ENCODE measurements around the gene SOX13. TPM values are rescaled to one million over a fixed set of nuclear protein-coding genes. Genes with fewer than 3 reads are reported as not detected.

The SOX13 gene
- total RNA-seq, 2 donors from 2014 or later: 1.9 to 3.9 TPM

- Mint-ChIP-seq H3K27ac (no peak overlapping the region), H3K36me3 (ENCODE audit: insufficient read depth in 2 of 2) (peaks cover 0 to 2% of the 10 kb centered on the region in 2 donors), H3K27me3 (ENCODE audit: low read depth) (peaks cover 48% of the 10 kb centered on the region), H3K9me3 (no peaks in the 10 kb centered on the region), H3K4me3 (no peak overlapping the region), H3K4me1 (ENCODE audit: low read depth) (peaks cover 8% of the 10 kb centered on the region)
- DNase-seq (no peak), ATAC-seq (replicated peaks in 1 of 2) (no peak)
Observed at GRCh38 chr1:204070895-204071294, 2.0 kb upstream of the SOX13 start.

- Mint-ChIP-seq H3K27me3 (ENCODE audit: low read depth) (peaks cover 63% of the 10 kb centered on the region), H3K4me1 (ENCODE audit: low read depth) (peaks cover 12% of the 10 kb centered on the region), H3K4me3 (peak overlapping the region; percentile 81 to 88), H3K27ac (no peak overlapping the region), H3K36me3 (ENCODE audit: insufficient read depth in 2 of 2) (no peaks in the 10 kb centered on the region), H3K9me3 (no peaks in the 10 kb centered on the region)
- DNase-seq: peak; percentile 11 to 14
- ATAC-seq (replicated peaks in 1 of 2): peak; percentile 21 to 33
Observed at GRCh38 chr1:204073837-204074273, 940 bp downstream of the SOX13 start.

- Mint-ChIP-seq H3K27me3 (ENCODE audit: low read depth) (peaks cover 63% of the 10 kb centered on the region), H3K4me3 (peak overlapping the region; percentile 81 to 88), H3K27ac (no peak overlapping the region), H3K36me3 (ENCODE audit: insufficient read depth in 2 of 2) (no peaks in the 10 kb centered on the region), H3K4me1 (ENCODE audit: low read depth) (peaks cover 12% of the 10 kb centered on the region), H3K9me3 (no peaks in the 10 kb centered on the region)
- DNase-seq (peak in 1 of 2 donors; percentile 13), ATAC-seq (replicated peaks in 1 of 2) (peak in 1 of 2 donors; percentile 8)
Observed at GRCh38 chr1:204074274-204075138, 1.6 kb downstream of the SOX13 start.

- H3K4me3 Mint-ChIP-seq: peak overlapping the region; percentile 81 to 88
- H3K9me3 Mint-ChIP-seq: no peaks in the 10 kb centered on the region
- H3K4me1 Mint-ChIP-seq (ENCODE audit: low read depth): peaks cover 12% of the 10 kb centered on the region
- no peak overlapping the region for H3K27ac Mint-ChIP-seq
- H3K27me3 Mint-ChIP-seq (ENCODE audit: low read depth): peaks cover 63% of the 10 kb centered on the region
- ATAC-seq (replicated peaks in 1 of 2) (no peak), DNase-seq (no peak)
- H3K36me3 Mint-ChIP-seq (ENCODE audit: insufficient read depth in 2 of 2): no peaks in the 10 kb centered on the region
Observed at GRCh38 chr1:204075139-204075521, 2.2 kb downstream of the SOX13 start.

- peaks cover 12% of the 10 kb centered on the region for H3K4me1 Mint-ChIP-seq (ENCODE audit: low read depth)
- DNase-seq: no peak
- peaks cover 59% of the 10 kb centered on the region for H3K27me3 Mint-ChIP-seq (ENCODE audit: low read depth)
- no peak for ATAC-seq (replicated peaks in 1 of 2)
- no peak overlapping the region for H3K27ac Mint-ChIP-seq
- H3K36me3 Mint-ChIP-seq (ENCODE audit: insufficient read depth in 2 of 2): no peaks in the 10 kb centered on the region
- H3K9me3 Mint-ChIP-seq: no peaks in the 10 kb centered on the region
- H3K4me3 Mint-ChIP-seq: peak overlapping the region in 1 of 2 donors; percentile 6
Observed at GRCh38 chr1:204075890-204076846, 3.3 kb downstream of the SOX13 start.

GRCh38 chr1:204076891-204077290, 4.0 kb downstream of the SOX13 start:
- H3K27me3 Mint-ChIP-seq (ENCODE audit: low read depth): peaks cover 52% of the 10 kb centered on the region
- no peak for ATAC-seq (replicated peaks in 1 of 2)
- DNase-seq: no peak
- no peak overlapping the region for H3K27ac Mint-ChIP-seq
- peaks cover 12% of the 10 kb centered on the region for H3K4me1 Mint-ChIP-seq (ENCODE audit: low read depth)
- H3K4me3 Mint-ChIP-seq: no peak overlapping the region
- no peaks in the 10 kb centered on the region for H3K9me3 Mint-ChIP-seq
- no peaks in the 10 kb centered on the region for H3K36me3 Mint-ChIP-seq (ENCODE audit: insufficient read depth in 2 of 2)

GRCh38 chr1:204077979-204078696, 5.2 kb downstream of the SOX13 start:
- ATAC-seq (replicated peaks in 1 of 2) (no peak), DNase-seq (no peak)
- H3K27me3 Mint-ChIP-seq (ENCODE audit: low read depth): peaks cover 40% of the 10 kb centered on the region
- peaks cover 12% of the 10 kb centered on the region for H3K4me1 Mint-ChIP-seq (ENCODE audit: low read depth)
- H3K27ac Mint-ChIP-seq: no peak overlapping the region
- H3K4me3 Mint-ChIP-seq: no peak overlapping the region
- H3K36me3 Mint-ChIP-seq (ENCODE audit: insufficient read depth in 2 of 2): no peaks in the 10 kb centered on the region
- H3K9me3 Mint-ChIP-seq: no peaks in the 10 kb centered on the region

- Mint-ChIP-seq H3K4me3 (no peak overlapping the region), H3K27ac (no peak overlapping the region), H3K27me3 (ENCODE audit: low read depth) (peaks cover 29% of the 10 kb centered on the region), H3K9me3 (no peaks in the 10 kb centered on the region), H3K36me3 (ENCODE audit: insufficient read depth in 2 of 2) (no peaks in the 10 kb centered on the region), H3K4me1 (ENCODE audit: low read depth) (peaks cover 12% of the 10 kb centered on the region)
- no peak for DNase-seq
- ATAC-seq (replicated peaks in 1 of 2): no peak
Observed at GRCh38 chr1:204079608-204079999, 6.7 kb downstream of the SOX13 start.

GRCh38 chr1:204080163-204080903, 7.4 kb downstream of the SOX13 start:
- Mint-ChIP-seq H3K4me3 (no peak overlapping the region), H3K27ac (no peak overlapping the region), H3K4me1 (ENCODE audit: low read depth) (peaks cover 9% of the 10 kb centered on the region), H3K9me3 (no peaks in the 10 kb centered on the region), H3K36me3 (ENCODE audit: insufficient read depth in 2 of 2) (no peaks in the 10 kb centered on the region), H3K27me3 (ENCODE audit: low read depth) (peaks cover 21% of the 10 kb centered on the region)
- DNase-seq: no peak
- no peak for ATAC-seq (replicated peaks in 1 of 2)

- H3K4me1 Mint-ChIP-seq (ENCODE audit: low read depth): no peaks in the 10 kb centered on the region
- H3K4me3 Mint-ChIP-seq: no peak overlapping the region
- ATAC-seq (replicated peaks in 1 of 2) (no peak), DNase-seq (no peak)
- no peaks in the 10 kb centered on the region for H3K9me3 Mint-ChIP-seq
- H3K27me3 Mint-ChIP-seq (ENCODE audit: low read depth): peaks cover 12% of the 10 kb centered on the region
- H3K36me3 Mint-ChIP-seq (ENCODE audit: insufficient read depth in 2 of 2): no peaks in the 10 kb centered on the region
- no peak overlapping the region for H3K27ac Mint-ChIP-seq
Observed at GRCh38 chr1:204081164-204081790, 8.4 kb downstream of the SOX13 start.

GRCh38 chr1:204081791-204082513, 9.0 kb downstream of the SOX13 start:
- H3K9me3 Mint-ChIP-seq: no peaks in the 10 kb centered on the region

More at GRCh38 chr1:204081791-204082513, 9.0 kb downstream of the SOX13 start:
- Mint-ChIP-seq H3K27ac (no peak overlapping the region), H3K4me1 (ENCODE audit: low read depth) (no peaks in the 10 kb centered on the region), H3K4me3 (no peak overlapping the region), H3K27me3 (ENCODE audit: low read depth) (peaks cover 5% of the 10 kb centered on the region), H3K36me3 (ENCODE audit: insufficient read depth in 2 of 2) (no peaks in the 10 kb centered on the region)
- ATAC-seq (replicated peaks in 1 of 2) (no peak), DNase-seq (no peak)
